ENCODE data around the gene KRTAP5-8. TPM values are rescaled to one million over a fixed set of nuclear protein-coding genes. Genes with fewer than 3 reads are reported as not detected.
"Not testable (repeated sequence)": the region's sequence is repeated elsewhere in the genome, so short reads cannot be mapped to it uniquely, and the experiment has no call there.

The KRTAP5-8 gene
- total and polyA plus RNA-seq, 4 donors = 0.22 TPM; not detected in 3

GRCh38 chr11:71567633-71568032 lies 29.8 kb downstream of the KRTAP5-8 start:
- H3K27me3 ChIP-seq (ENCODE audit: control insufficient read depth, insufficient read depth, low read length); H3K4me3 ChIP-seq (ENCODE audit: low read depth, low read length); H3K27ac ChIP-seq (ENCODE audit: low read depth, low read length); H3K9me3 ChIP-seq (ENCODE audit: control insufficient read depth, insufficient read depth, low read length); H3K36me3 ChIP-seq (ENCODE audit: control insufficient read depth, insufficient read depth, low read length): not testable (repeated sequence)
- 86% methylated on average over 2 of the region's 8 CpGs for WGBS (ENCODE audit: insufficient coverage)
- peak in 1 of 6 donors; percentile 50 for DNase-seq (ENCODE audit: low read depth in 4 of 6, low spot score in 6 of 6)
- H3K4me1 ChIP-seq (ENCODE audit: control insufficient read depth, insufficient read depth, low read length) = peaks cover 10% of the 10 kb centered on the region

GRCh38 chr11:71568704-71569349 lies 31.0 kb downstream of the KRTAP5-8 start:
- Histone ChIP-seq H3K36me3 (ENCODE audit: control insufficient read depth, insufficient read depth, low read length) (no peaks in the 10 kb centered on the region), H3K9me3 (ENCODE audit: control insufficient read depth, insufficient read depth, low read length) (no peaks in the 10 kb centered on the region), H3K4me3 (ENCODE audit: low read depth, low read length) (no peak overlapping the region), H3K4me1 (ENCODE audit: control insufficient read depth, insufficient read depth, low read length) (peaks cover 10% of the 10 kb centered on the region), H3K27ac (ENCODE audit: low read depth, low read length) (no peak overlapping the region), H3K27me3 (ENCODE audit: control insufficient read depth, insufficient read depth, low read length) (no peaks in the 10 kb centered on the region)
- 66% methylated on average over 5 of the region's 8 CpGs for WGBS (ENCODE audit: insufficient coverage)
- peak in 1 of 6 donors; percentile 28 for DNase-seq (ENCODE audit: low read depth in 4 of 6, low spot score in 6 of 6)

DNA sequence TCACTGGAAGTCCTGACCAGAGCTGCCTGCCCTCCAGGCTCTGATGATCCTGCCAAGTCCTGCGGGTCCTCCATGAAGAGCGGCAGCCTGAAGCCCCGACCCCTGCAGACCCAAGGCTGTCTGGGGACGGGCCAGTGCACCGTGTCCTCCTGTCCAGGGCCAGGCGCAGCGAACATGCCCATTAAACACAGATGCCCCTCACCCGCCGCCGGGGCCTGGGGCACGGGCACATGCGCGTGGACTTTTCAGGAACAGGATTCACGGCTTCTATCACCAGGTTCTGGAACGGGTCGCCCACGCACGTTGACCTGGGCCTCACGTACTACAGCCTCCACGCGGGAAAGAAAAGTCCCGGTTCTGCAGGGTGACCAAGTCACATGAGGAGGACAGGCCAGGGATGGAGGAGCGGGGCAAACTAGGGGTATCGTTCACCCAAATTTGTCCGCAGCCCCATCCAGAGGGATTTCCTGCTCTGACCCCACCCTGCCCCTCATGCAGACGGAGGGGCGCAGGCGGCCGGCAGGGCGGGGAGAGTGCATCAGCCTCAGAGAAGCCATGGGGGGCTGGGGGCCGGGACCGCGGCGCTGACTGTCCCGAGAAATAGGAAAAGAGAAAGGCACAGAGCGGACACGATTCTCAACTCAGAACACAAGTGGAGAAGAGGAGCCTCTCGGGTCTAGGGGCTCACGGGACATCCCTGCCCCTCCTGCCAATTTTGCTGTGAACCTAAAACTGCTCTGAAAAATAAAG lies 33.5 kb downstream of the KRTAP5-8 start:
- WGBS (ENCODE audit: insufficient coverage) = 66% methylated on average over 20 of the region's 39 CpGs
- H3K27ac ChIP-seq (ENCODE audit: low read depth, low read length); H3K4me1 ChIP-seq (ENCODE audit: control insufficient read depth, insufficient read depth, low read length); H3K9me3 ChIP-seq (ENCODE audit: control insufficient read depth, insufficient read depth, low read length); H3K36me3 ChIP-seq (ENCODE audit: control insufficient read depth, insufficient read depth, low read length); H3K27me3 ChIP-seq (ENCODE audit: control insufficient read depth, insufficient read depth, low read length); H3K4me3 ChIP-seq (ENCODE audit: low read depth, low read length); DNase-seq (ENCODE audit: low read depth in 4 of 6, low spot score in 6 of 6): not testable (repeated sequence)

DNA sequence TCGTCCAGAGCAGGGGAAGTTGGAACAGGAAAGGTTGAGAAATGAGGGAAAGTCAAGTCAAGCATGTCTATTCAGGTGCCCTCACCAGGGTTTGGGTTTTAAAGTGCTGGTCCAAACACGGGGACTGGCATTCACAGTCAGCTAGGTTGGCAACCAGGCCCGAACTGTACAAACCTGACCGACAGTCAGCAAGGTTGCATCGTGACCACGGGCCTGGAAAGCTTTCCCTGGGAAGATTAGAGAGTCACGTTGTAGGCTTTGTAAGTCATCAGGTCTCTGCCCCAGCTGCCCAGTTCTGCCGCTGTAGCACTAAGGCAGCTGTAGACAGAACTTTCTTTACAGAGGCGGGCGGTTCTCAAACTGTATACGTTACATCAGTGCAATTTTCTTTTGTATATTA lies 35.0 kb downstream of the KRTAP5-8 start:
- Histone ChIP-seq H3K36me3 (ENCODE audit: control insufficient read depth, insufficient read depth, low read length) (no peaks in the 10 kb centered on the region), H3K4me3 (ENCODE audit: low read depth, low read length) (no peak overlapping the region), H3K27ac (ENCODE audit: low read depth, low read length) (no peak overlapping the region), H3K4me1 (ENCODE audit: control insufficient read depth, insufficient read depth, low read length) (no peaks in the 10 kb centered on the region), H3K27me3 (ENCODE audit: control insufficient read depth, insufficient read depth, low read length) (no peaks in the 10 kb centered on the region), H3K9me3 (ENCODE audit: control insufficient read depth, insufficient read depth, low read length) (no peaks in the 10 kb centered on the region)
- 94% methylated on average over 8 of the region's 11 CpGs for WGBS (ENCODE audit: insufficient coverage)
- DNase-seq (ENCODE audit: low read depth in 4 of 6, low spot score in 6 of 6) = no peak

DNA sequence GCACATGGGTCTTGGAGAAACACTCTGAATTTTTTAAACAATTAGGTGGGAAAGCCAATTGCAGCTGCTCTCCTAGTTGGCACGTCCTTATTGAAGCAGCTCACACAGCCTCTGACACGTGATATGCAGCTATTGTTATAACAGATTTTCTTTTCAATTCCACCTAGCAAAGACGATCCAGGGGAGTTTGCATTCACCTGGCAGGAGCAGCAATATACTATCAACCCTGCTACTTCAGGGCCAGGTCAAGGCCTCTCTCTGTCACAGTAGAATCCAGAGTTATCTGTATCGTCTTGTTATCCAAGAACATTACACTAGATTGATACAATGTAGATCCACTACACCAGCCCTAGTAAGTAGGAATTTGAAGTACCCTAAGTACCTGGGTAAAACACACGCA lies 36.6 kb downstream of the KRTAP5-8 start:
- H3K27me3 ChIP-seq (ENCODE audit: control insufficient read depth, insufficient read depth, low read length) = no peaks in the 10 kb centered on the region
- no peaks in the 10 kb centered on the region for H3K4me1 ChIP-seq (ENCODE audit: control insufficient read depth, insufficient read depth, low read length)
- no peak overlapping the region for H3K27ac ChIP-seq (ENCODE audit: low read depth, low read length)
- 58% methylated on average over 3 of the region's 5 CpGs for WGBS (ENCODE audit: insufficient coverage)
- DNase-seq (ENCODE audit: low read depth in 4 of 6, low spot score in 6 of 6) = no peak
- H3K4me3 ChIP-seq (ENCODE audit: low read depth, low read length) = no peak overlapping the region
- H3K9me3 ChIP-seq (ENCODE audit: control insufficient read depth, insufficient read depth, low read length) = no peaks in the 10 kb centered on the region
- no peaks in the 10 kb centered on the region for H3K36me3 ChIP-seq (ENCODE audit: control insufficient read depth, insufficient read depth, low read length)

DNA sequence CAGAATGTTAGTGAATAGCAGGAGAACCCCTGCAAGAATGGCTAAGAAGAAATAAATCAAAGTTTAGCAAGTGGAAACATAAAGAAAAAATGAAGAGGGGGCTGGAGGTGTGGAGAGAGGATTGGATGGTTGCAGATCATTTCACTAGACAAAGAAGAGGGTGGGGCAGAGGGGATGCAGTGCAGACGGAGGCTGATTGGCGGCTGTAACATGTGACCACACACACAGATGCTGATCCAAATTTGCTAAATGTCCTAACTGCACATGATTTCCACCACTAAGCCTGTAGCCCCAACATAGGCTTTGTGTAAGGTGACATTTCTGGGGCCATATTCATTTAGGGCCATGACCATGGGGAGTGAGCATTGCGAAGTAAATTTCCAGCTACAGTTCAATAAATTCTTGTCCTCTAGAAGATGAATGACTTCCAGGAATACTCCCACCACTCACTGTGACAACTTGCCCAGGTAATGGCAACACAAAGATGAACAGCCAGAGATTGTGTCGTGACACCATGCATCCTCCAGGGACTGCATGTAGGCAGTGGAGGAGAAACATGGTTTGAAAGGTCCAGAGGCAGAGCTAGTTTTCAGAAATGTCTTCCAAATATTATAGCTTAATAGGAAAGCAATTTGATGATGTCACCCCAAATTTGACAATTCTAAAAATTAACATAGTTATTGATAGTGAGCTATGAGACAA lies 38.0 kb downstream of the KRTAP5-8 start:
- no peaks in the 10 kb centered on the region for H3K9me3 ChIP-seq (ENCODE audit: control insufficient read depth, insufficient read depth, low read length)
- H3K4me1 ChIP-seq (ENCODE audit: control insufficient read depth, insufficient read depth, low read length) = no peaks in the 10 kb centered on the region
- H3K36me3 ChIP-seq (ENCODE audit: control insufficient read depth, insufficient read depth, low read length) = no peaks in the 10 kb centered on the region
- no CpG with 5 or more reads among the region's 4 CpGs for WGBS (ENCODE audit: insufficient coverage)
- no peaks in the 10 kb centered on the region for H3K27me3 ChIP-seq (ENCODE audit: control insufficient read depth, insufficient read depth, low read length)
- H3K27ac ChIP-seq (ENCODE audit: low read depth, low read length) = no peak overlapping the region
- peak in 1 of 6 donors; percentile 20 for DNase-seq (ENCODE audit: low read depth in 4 of 6, low spot score in 6 of 6)
- H3K4me3 ChIP-seq (ENCODE audit: low read depth, low read length) = no peak overlapping the region

DNA sequence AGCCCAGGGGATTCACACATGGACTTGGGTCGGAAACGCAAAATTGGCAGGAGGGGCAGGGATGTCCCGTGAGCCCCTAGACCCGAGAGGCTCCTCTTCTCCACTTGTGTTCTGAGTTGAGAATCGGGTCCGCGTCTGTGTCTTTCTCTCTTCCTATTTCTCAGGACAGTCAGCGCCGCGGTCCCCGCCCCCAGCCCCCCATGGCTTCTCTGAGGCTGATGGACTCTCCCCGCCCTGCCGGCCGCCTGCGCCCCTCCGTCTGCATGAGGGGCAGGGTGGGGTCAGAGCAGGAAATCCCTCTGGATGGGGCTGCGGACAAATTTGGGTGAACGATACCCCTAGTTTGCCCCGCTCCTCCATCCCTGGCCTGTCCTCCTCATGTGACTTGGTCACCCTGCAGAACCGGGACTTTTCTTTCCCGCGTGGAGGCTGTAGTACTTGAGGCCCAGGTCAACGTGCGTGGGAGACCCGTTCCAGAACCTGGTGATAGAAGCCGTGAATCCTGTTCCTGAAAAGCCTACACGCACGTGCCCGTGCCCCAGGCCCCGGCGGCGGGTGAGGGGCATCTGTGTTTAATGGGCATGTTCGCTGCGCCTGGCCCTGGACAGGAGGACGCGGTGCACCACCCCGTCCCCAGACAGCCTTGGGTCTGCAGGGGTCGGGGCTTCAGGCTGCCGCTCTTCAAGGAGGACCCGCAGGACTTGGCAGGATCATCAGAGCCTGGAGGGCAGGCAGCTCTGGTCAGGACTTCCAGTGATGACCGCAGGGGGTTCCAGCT lies 39.1 kb downstream of the KRTAP5-8 start:
- not testable (repeated sequence) for H3K27me3 ChIP-seq (ENCODE audit: control insufficient read depth, insufficient read depth, low read length); DNase-seq (ENCODE audit: low read depth in 4 of 6, low spot score in 6 of 6); H3K36me3 ChIP-seq (ENCODE audit: control insufficient read depth, insufficient read depth, low read length); H3K4me1 ChIP-seq (ENCODE audit: control insufficient read depth, insufficient read depth, low read length); H3K27ac ChIP-seq (ENCODE audit: low read depth, low read length); H3K4me3 ChIP-seq (ENCODE audit: low read depth, low read length); H3K9me3 ChIP-seq (ENCODE audit: control insufficient read depth, insufficient read depth, low read length)
- WGBS (ENCODE audit: insufficient coverage) = 93% methylated on average over 24 of the region's 41 CpGs

- H3K9me3 ChIP-seq (ENCODE audit: control insufficient read depth, insufficient read depth, low read length) = no peaks in the 10 kb centered on the region
- H3K36me3 ChIP-seq (ENCODE audit: control insufficient read depth, insufficient read depth, low read length) = no peaks in the 10 kb centered on the region
- no peaks in the 10 kb centered on the region for H3K27me3 ChIP-seq (ENCODE audit: control insufficient read depth, insufficient read depth, low read length)
- no peak overlapping the region for H3K4me3 ChIP-seq (ENCODE audit: low read depth, low read length)
- no peak overlapping the region for H3K27ac ChIP-seq (ENCODE audit: low read depth, low read length)
- 95% methylated on average over 7 of the region's 7 CpGs for WGBS (ENCODE audit: insufficient coverage)
- H3K4me1 ChIP-seq (ENCODE audit: control insufficient read depth, insufficient read depth, low read length) = no peaks in the 10 kb centered on the region
- DNase-seq (ENCODE audit: low read depth in 4 of 6, low spot score in 6 of 6) = no peak
These were observed 39.7 kb downstream of the KRTAP5-8 start for GRCh38 chr11:71577469-71578004.

GRCh38 chr11:71579513-71579912 lies 41.7 kb downstream of the KRTAP5-8 start:
- not testable (repeated sequence) for H3K9me3 ChIP-seq (ENCODE audit: control insufficient read depth, insufficient read depth, low read length); H3K4me1 ChIP-seq (ENCODE audit: control insufficient read depth, insufficient read depth, low read length); H3K27ac ChIP-seq (ENCODE audit: low read depth, low read length); H3K36me3 ChIP-seq (ENCODE audit: control insufficient read depth, insufficient read depth, low read length); DNase-seq (ENCODE audit: low read depth in 4 of 6, low spot score in 6 of 6); H3K4me3 ChIP-seq (ENCODE audit: low read depth, low read length); H3K27me3 ChIP-seq (ENCODE audit: control insufficient read depth, insufficient read depth, low read length)
- 71% methylated on average over 4 of the region's 7 CpGs for WGBS (ENCODE audit: insufficient coverage)
